Tibial nerve (tissue), 3 donors: ENCODE measurements around the gene DCAF17.

ENCODE experiments used
- CTCF ChIP-seq, 5 experiments: fragments of 200-600 bp in 3 of 5; fragments of 450-650 bp in 2 of 5; sonication (generic) in 3 of 5; IDR thresholded peaks; one replicate each; pipeline ENCODE4 v1.5.1; 2016 to 2019; ENCODE audit warnings: antibody characterized with exemption in 5 of 5, mild to moderate bottlenecking in 3 of 5, moderate library complexity in 2 of 5
- POLR2A ChIP-seq, 2 donors: fragments of 450-650 bp; IDR thresholded peaks; one replicate each; pipeline ENCODE4 v1.6.1; 2017; ENCODE audit warnings: antibody characterized with exemption in 2 of 2, mild to moderate bottlenecking in 2 of 2, moderate library complexity in 2 of 2

GRCh38 chr2:171470129-171470528, 36.1 kb downstream of the DCAF17 start:
- TF ChIP-seq CTCF (IDR thresholded peaks at IDR 0.05): no peak
- TF ChIP-seq POLR2A (IDR thresholded peaks at IDR 0.05): no peak
